ENCODE measurements around the gene ATG12.
A peak's percentile ranks its signal among the peaks of the same experiment; 100 is the strongest.

The ATG12 gene

DNA sequence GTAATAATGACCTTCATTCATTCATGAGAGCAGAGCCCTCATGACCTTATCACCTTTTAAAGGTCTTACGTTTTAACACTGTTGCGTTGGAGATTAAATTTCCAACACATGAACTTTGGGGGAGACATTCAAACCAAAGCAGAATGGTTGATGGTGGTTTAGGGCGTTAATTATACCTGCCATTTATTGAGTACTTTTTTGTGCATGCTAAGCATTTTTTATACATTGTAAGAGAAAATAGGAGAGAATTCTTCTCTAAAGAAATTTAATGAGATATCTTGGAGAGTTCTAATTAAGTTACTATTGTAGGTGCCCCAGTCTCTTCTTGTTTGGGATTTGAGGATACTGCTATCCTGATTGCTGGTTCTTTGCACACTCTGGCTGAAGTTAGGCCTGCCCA, 12.8 kb upstream of the ATG12 start:
- Mint-ChIP-seq H3K27me3 (no peaks in the 10 kb centered on the region), H3K4me1 (ENCODE audit: low read depth) (peaks cover 58% of the 10 kb centered on the region), H3K27ac (no peak overlapping the region), H3K9me3 (peaks cover 10% of the 10 kb centered on the region), H3K36me3 (ENCODE audit: low read depth) (peaks cover 13% of the 10 kb centered on the region), H3K4me3 (no peak overlapping the region)

DNA sequence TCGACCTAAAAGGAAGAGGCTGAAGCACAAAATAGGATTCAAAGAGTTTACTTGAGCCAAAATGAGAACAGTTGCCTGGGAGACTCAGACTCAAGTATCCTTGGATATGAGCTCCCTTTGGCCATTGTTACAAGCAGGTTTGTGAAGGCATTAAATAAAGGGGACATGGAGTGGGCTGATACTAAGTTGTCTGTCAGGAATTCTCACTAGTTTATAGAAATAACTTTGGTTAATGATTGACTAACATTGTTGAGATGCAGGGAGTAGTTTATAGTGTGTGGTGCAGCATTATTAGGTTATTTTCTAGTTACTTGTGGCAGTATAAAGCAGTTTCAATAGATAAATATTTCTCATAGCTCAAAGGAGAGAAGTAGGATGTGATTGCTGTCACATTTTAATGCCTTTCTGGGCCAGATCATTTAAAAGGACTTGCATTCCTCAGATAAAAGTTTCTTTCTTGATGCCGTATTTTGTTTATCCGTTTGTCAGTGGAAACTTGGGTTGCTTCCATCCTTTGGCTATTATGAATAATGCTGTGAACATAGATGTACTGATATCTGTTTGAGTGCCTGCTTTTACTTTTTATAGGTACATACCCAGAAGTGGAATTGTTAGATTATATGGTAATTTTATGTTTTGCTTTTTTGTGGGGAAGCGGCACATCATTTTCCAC, 9.5 kb upstream of the ATG12 start:
- Mint-ChIP-seq H3K9me3 (peaks cover 10% of the 10 kb centered on the region), H3K27ac (no peak overlapping the region), H3K4me3 (no peak overlapping the region), H3K4me1 (ENCODE audit: low read depth) (peaks cover 41% of the 10 kb centered on the region), H3K27me3 (no peaks in the 10 kb centered on the region), H3K36me3 (ENCODE audit: low read depth) (peaks cover 13% of the 10 kb centered on the region)

DNA sequence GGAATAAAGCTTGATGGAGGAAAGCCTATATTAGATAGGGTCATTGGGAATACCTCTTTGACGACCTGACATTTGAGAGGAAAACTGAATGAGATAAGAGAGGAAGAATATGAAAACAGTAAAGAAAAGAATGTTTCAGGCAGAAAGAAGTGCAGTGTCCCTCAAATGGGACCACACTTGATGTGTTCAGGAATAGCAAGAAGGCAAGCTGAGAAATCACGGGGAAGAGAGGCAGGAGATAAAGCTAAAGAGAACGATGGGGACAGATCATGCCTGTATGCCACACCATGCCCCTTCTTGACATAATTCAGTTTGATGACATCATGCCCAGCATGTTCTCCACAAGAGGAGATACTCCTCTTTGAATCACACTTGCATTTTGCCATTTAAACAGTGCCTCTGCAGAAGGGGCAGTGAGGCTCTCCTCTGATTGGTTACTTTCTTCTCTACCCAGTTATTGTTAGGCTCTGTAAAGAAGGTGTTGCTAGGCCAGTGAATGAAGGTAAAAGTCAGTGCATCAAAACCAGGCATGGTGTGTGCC, 8.0 kb upstream of the ATG12 start:
- peaks cover 10% of the 10 kb centered on the region for H3K9me3 Mint-ChIP-seq
- peaks cover 51% of the 10 kb centered on the region for H3K4me1 Mint-ChIP-seq (ENCODE audit: low read depth)
- no peak overlapping the region for H3K27ac Mint-ChIP-seq
- no peak overlapping the region for H3K4me3 Mint-ChIP-seq
- peaks cover 13% of the 10 kb centered on the region for H3K36me3 Mint-ChIP-seq (ENCODE audit: low read depth)
- no peaks in the 10 kb centered on the region for H3K27me3 Mint-ChIP-seq

DNA sequence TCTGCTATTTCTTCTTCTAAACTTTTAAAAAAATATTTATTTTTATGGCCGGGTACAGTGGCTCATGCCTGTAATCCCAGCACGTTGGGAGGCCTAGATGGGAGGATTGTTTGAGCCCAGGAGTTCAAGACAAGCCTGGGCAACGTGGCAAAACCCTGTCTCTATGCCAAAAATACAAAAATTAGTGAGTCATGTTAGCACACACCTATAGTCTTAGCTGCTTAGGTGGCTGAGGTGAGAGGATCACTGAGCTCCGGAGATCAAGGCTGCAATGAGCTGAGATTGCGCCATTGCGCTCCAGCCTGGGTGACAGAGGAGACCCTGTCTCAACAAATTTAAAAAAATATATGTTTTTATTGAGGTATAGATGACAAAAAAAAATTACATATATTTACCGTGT, 5.9 kb upstream of the ATG12 start:
- H3K4me3 Mint-ChIP-seq = no peak overlapping the region
- peaks cover 56% of the 10 kb centered on the region for H3K4me1 Mint-ChIP-seq (ENCODE audit: low read depth)

DNA sequence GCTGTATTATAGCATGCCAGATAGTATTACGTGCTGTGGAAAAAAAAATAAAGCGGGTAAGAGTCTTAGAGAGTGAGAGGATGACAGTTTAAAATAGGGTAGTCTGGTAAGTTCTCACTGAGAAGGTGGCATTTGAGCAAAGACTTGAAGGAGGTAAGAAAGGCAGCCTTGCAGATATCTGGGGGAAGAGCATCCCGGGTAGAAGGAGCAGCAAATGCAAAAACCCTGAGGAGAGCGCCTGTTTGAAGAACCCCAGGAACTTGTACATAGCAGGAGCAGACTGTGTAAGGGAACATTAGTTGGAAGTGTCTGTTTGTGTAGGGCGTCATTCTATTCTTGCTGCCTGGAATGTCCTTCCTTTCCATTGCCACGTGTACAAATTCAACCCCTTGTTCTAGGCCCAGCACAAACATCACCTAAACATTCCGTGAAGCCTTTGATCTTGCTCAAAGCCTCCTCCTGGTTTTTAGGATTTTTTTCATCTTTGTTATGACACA, 3.0 kb upstream of the ATG12 start:
- no peaks in the 10 kb centered on the region for H3K27me3 Mint-ChIP-seq

More for the DNA sequence above, 5.9 kb upstream of the ATG12 start:
- H3K9me3 Mint-ChIP-seq = no peaks in the 10 kb centered on the region
- no peaks in the 10 kb centered on the region for H3K36me3 Mint-ChIP-seq (ENCODE audit: low read depth)
- no peak overlapping the region for H3K27ac Mint-ChIP-seq
- H3K27me3 Mint-ChIP-seq = no peaks in the 10 kb centered on the region

DNA sequence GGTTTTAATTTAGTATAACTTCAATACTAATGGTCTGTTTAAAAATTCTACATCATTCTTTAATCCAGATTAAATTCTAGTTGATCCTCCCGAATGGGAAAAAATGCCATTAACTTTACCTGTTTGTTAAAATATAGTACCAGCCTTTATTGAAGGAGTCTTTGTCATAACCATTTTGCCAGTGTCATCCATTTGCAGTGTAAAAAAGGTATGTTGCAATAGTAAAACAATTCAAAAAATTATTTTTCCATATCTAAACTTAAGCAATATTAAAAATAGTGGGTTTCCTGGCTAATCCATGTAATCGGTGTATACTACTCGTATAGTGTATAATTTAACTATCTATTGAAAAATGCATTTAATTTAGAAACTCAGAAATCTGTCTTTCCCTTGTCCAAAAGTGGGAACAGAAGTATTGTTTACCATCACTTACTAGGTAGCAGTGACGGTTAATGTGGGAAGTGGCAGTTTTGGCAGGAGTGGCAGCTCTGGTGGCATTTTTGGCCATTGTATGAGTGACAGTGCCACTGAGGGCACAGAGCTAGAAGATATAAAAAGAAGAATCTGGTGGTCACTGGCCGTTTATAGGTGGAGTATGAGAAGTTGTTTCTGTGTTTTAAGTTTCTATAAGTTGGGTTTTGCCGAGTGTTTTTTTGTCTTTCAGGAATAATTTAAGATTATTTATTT, 2.2 kb upstream of the ATG12 start:
- Mint-ChIP-seq H3K27me3 (no peaks in the 10 kb centered on the region), H3K4me3 (peak overlapping the region; percentile 95), H3K4me1 (ENCODE audit: low read depth) (peaks cover 54% of the 10 kb centered on the region), H3K36me3 (ENCODE audit: low read depth) (peaks cover 3% of the 10 kb centered on the region), H3K9me3 (no peaks in the 10 kb centered on the region), H3K27ac (no peak overlapping the region)

More for the DNA sequence above, 3.0 kb upstream of the ATG12 start:
- H3K4me1 Mint-ChIP-seq (ENCODE audit: low read depth) = peaks cover 52% of the 10 kb centered on the region
- H3K36me3 Mint-ChIP-seq (ENCODE audit: low read depth) = peaks cover 3% of the 10 kb centered on the region
- no peak overlapping the region for H3K27ac Mint-ChIP-seq
- no peaks in the 10 kb centered on the region for H3K9me3 Mint-ChIP-seq
- H3K4me3 Mint-ChIP-seq = no peak overlapping the region

DNA sequence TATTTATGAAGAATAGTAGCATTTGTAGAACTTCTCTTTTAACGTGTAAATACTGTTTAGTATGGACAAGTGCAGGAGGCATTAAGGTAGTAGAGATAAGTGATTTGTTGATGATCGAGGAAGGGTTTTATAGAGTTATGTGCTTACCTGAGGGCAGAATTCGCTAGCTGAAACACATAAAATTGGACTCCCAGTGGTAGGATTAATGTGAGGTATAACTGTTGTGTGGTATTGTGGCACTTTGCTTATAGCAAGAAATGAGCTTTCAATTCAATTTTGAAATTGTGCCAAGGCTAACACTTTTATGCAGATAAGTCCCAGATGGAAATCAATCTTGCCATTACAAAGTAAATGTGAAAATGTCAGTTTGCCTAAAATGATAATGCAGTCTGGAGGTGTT, 1.6 kb upstream of the ATG12 start:
- Mint-ChIP-seq H3K36me3 (ENCODE audit: low read depth) (peaks cover 5% of the 10 kb centered on the region), H3K27me3 (no peaks in the 10 kb centered on the region), H3K4me1 (ENCODE audit: low read depth) (peaks cover 59% of the 10 kb centered on the region), H3K4me3 (peak overlapping the region; percentile 95), H3K9me3 (no peaks in the 10 kb centered on the region), H3K27ac (peak overlapping the region; percentile 19)

DNA sequence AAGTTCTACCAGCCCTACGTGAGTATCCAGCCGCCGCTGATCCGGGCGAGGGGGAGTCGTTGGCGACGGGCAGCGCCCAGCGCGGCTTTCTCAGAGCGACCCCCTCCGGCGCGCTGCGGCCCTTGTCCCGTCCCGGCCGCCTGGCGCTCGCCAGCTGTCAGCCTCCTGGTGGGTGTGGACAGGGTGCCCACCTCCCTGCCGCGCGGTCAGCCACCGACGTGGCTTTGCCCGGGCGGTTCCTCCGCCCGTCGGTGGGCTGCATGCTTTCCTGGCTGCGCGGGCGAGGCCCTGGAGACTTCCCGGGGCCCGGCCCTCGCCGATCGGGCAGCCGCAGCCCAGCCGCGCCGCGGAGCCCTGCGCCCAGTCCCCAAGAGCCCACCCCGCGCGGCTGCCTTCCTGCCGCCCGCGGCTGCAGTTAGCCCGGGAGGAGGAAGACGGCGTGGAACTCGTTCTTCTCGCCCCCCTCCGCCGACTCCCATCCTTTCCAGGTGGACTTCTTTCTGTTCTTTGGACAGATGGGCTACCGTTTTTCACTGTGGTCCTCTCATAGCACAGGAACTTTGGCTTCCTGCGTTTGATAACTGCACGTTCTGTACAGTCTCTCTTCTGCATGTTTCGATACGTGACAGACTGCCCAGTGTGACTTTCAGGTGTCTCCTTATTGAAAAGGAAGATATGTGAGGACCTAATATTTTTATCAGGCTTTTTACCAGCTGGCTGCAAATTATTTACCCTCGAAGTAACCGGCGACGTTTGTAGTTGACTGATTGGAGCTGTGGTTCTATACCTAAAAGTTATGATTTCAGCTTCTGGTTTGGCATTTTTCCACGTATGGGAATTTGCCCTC, 947 bp upstream of the ATG12 start:
- H3K27ac Mint-ChIP-seq = peak overlapping the region; percentile 95
- no peaks in the 10 kb centered on the region for H3K9me3 Mint-ChIP-seq
- no peaks in the 10 kb centered on the region for H3K27me3 Mint-ChIP-seq
- peaks cover 64% of the 10 kb centered on the region for H3K4me1 Mint-ChIP-seq (ENCODE audit: low read depth)
- H3K4me3 Mint-ChIP-seq = peak overlapping the region; percentile 95
- peaks cover 10% of the 10 kb centered on the region for H3K36me3 Mint-ChIP-seq (ENCODE audit: low read depth)

DNA sequence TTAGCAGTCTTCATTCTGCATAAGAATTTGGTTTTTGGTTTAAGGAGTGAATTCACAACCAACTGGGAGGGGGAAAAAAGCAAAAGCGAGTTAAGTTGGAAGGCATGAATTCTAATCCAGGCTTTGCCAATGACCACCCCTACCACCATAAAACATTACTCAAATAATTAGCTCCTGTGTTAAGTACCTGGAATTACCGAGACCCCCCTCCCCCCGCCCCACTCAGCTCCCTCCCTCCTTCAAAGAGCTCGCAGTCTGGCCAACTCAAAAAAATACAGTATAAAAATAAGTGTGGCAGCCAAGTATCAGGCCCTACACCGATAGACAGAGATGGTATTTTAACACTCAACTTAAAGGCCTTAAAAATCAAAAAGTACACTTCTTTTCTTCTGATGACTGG, 492 bp downstream of the ATG12 start:
- peaks cover 21% of the 10 kb centered on the region for H3K36me3 Mint-ChIP-seq (ENCODE audit: low read depth)
- H3K4me1 Mint-ChIP-seq (ENCODE audit: low read depth) = peaks cover 70% of the 10 kb centered on the region
- no peaks in the 10 kb centered on the region for H3K27me3 Mint-ChIP-seq
- H3K27ac Mint-ChIP-seq = peak overlapping the region; percentile 99
- no peaks in the 10 kb centered on the region for H3K9me3 Mint-ChIP-seq
- H3K4me3 Mint-ChIP-seq = peak overlapping the region; percentile 95

DNA sequence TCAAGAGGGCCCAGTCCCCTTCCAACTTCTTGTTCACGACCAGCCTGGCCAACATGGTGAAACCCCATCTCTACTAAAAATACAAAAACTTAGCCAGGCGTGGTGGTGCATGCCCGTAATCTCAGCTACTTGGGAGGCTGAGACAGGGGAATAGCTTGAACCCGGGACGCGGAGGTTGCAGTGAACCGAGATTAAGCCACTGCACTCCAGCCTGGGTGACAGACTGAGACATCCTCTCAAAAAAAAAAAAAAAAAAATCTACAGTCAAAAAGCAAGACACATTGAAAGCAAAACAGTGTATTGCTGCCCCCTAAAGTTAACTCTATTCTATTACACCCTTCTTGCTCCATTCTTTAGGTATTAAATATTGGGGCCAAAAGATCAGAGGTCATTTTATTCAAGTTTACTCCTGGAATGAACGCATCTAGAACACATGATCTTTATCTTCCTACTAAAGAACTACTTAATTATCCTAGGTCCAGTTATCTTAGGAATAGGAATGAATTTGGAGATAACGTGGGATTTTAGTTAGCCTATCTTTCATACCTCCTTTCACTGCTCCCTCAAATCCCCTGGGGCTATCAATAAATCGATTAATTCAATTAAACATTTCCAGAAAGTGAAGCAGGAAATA, 2.4 kb downstream of the ATG12 start:
- H3K4me1 Mint-ChIP-seq (ENCODE audit: low read depth) = peaks cover 53% of the 10 kb centered on the region

DNA sequence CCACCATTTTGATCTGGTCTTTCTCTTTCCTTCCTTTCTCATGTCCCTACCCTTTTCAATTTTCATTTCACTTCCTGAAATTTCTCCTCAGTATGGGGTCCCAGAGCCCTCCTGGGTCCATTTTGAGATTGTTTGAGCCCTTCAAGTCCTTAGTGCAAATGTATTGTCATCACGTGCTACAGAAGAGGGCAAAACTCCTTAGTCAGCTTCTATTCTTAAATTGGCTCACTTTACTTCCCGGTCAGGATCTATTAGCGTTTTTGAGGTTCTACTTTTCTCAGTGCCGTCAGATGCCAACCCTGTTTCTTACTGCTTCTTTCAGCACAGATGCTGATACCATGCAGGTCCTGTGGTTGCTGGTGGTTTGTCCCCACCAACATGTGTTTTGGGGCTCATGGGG, 5.9 kb downstream of the ATG12 start:
- Mint-ChIP-seq H3K4me3 (no peak overlapping the region), H3K4me1 (ENCODE audit: low read depth) (peaks cover 36% of the 10 kb centered on the region), H3K27ac (peak overlapping the region; percentile 40), H3K9me3 (no peaks in the 10 kb centered on the region), H3K36me3 (ENCODE audit: low read depth) (peaks cover 58% of the 10 kb centered on the region), H3K27me3 (no peaks in the 10 kb centered on the region)

More for the DNA sequence above, 2.4 kb downstream of the ATG12 start:
- peak overlapping the region; percentile 86 for H3K27ac Mint-ChIP-seq
- no peaks in the 10 kb centered on the region for H3K9me3 Mint-ChIP-seq
- H3K4me3 Mint-ChIP-seq = peak overlapping the region; percentile 95
- no peaks in the 10 kb centered on the region for H3K27me3 Mint-ChIP-seq
- H3K36me3 Mint-ChIP-seq (ENCODE audit: low read depth) = peaks cover 37% of the 10 kb centered on the region

DNA sequence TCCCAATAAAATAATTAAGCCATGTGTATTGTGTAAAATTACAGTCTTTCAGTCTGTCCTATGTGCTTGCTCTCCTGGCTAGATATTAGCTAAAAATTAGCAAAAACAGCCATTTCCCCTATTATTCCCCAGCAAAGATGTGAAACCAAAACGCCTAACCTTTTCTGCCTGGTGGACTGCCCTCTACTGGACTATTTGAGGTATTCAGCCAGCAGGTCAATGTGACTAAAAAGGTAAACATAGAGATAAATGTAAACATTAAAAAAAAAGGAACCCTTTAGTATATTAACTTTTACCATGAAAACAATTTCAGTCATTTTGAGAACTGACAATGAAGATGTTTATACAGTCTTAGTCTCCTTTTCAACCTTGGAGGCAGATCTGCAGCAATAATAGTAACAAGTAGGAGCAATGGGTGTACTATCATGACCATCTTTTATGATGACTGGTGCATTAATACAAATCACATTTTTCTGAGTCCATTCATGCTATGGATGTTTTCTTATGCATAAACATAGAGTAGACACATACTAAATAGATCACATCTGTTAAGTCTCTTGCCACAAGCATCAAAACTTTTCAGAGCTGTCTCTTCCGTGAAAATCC, 10.1 kb downstream of the ATG12 start:
- Mint-ChIP-seq H3K4me1 (ENCODE audit: low read depth) (peaks cover 1% of the 10 kb centered on the region), H3K4me3 (no peak overlapping the region), H3K36me3 (ENCODE audit: low read depth) (peaks cover 71% of the 10 kb centered on the region), H3K9me3 (no peaks in the 10 kb centered on the region), H3K27me3 (no peaks in the 10 kb centered on the region), H3K27ac (no peak overlapping the region)

DNA sequence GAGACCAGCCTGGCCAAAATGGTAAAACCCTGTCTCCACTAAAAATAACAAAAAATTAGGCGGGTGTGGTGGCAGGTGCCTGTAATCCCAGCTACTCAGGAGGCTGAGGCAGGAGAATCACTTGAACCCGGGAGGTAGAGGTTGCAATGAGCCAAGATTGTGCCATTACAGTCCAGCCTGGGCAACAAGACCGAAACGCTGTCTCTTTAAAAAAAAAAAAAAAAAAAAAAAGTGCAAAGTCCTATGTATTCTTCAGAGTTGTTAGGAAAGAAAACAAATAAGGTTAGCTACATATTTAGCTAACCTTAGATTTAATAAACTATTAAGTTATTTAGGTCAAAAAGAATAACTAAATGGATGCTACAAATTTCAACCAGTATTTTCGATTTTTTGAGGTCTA, 11.5 kb downstream of the ATG12 start:
- H3K36me3 Mint-ChIP-seq (ENCODE audit: low read depth) = peaks cover 62% of the 10 kb centered on the region
- H3K4me3 Mint-ChIP-seq = no peak overlapping the region
- no peak overlapping the region for H3K27ac Mint-ChIP-seq

DNA sequence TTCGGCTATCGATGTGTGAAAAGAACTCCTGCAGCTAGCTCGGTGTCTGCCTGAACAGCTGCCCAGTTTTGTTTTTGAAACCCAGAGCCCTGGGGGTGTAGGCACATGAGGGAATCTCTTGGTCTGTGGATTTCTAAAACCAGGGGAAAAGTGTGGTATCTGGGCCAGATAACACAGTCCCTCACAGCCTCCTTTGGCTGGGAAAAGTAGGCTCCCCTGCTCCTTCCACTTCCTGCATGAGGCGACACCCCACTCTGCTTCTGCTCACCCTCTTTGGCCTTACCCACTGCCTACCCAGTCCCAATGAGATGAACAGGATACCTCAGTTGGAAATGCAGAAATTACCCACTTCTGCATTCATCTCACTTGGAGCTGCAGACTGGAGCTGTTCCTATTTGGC, 15.4 kb downstream of the ATG12 start:
- Mint-ChIP-seq H3K27me3 (peaks cover 22% of the 10 kb centered on the region), H3K36me3 (ENCODE audit: low read depth) (peaks cover 35% of the 10 kb centered on the region), H3K9me3 (no peaks in the 10 kb centered on the region), H3K4me3 (no peak overlapping the region), H3K27ac (no peak overlapping the region), H3K4me1 (ENCODE audit: low read depth) (no peaks in the 10 kb centered on the region)

More for the DNA sequence above, 11.5 kb downstream of the ATG12 start:
- Mint-ChIP-seq H3K27me3 (no peaks in the 10 kb centered on the region), H3K4me1 (ENCODE audit: low read depth) (no peaks in the 10 kb centered on the region), H3K9me3 (no peaks in the 10 kb centered on the region)
